Heart left ventricle (tissue), 16 donors: ENCODE data around the gene ELAVL3. TPM values are rescaled to one million over a fixed set of nuclear protein-coding genes. Genes with fewer than 3 reads are reported as not detected.

Experiments used
- ATAC-seq, 4 donors: fragments of 200-7000 bp; cut with Tn5 transposase; one replicate each; pipeline ENCODE4 v1.9.1; 2020 to 2022; ENCODE audit warnings: moderate library complexity in 4 of 4, mild to moderate bottlenecking in 3 of 4, moderate number of reproducible peaks in 1 of 4
- DNase-seq, 5 donors: peaks; one replicate each; pipeline ENCODE4 v3.0.0-alpha.2; 2020
- H3K27ac ChIP-seq, 12 donors: fragments of 200-600 bp; sonication (generic) in 4 of 12; one replicate each; pipeline versions ENCODE4 v1.5.0 to v1.8.0; 2016 to 2022; ENCODE audit warnings: mild to moderate bottlenecking in 2 of 12
- H3K27me3 ChIP-seq, 9 donors: fragments of 200-600 bp; sonication (generic) in 2 of 9; one replicate each; pipeline versions ENCODE4 v1.5.1 to v1.8.0; 2016 to 2022; ENCODE audit warnings: mild to moderate bottlenecking in 3 of 9
- H3K36me3 ChIP-seq, 9 donors: fragments of 200-600 bp; sonication (generic) in 2 of 9; one replicate each; pipeline versions ENCODE4 v1.5.0 to v1.8.0; 2018 to 2022; ENCODE audit warnings: mild to moderate bottlenecking in 2 of 9
- H3K4me1 ChIP-seq, 12 donors: fragments of 200-600 bp; sonication (generic) in 4 of 12; one replicate each; pipeline versions ENCODE4 v1.5.0 to v1.8.0; 2016 to 2022; ENCODE audit warnings: mild to moderate bottlenecking in 3 of 12
- H3K4me3 ChIP-seq, 12 donors: fragments of 200-600 bp; sonication (generic) in 4 of 12; one replicate each; pipeline versions ENCODE4 v1.5.0 to v1.8.0; 2017 to 2022; ENCODE audit warnings: mild to moderate bottlenecking in 9 of 12, moderate library complexity in 4 of 12
- H3K9me3 ChIP-seq, 12 donors: fragments of 200-600 bp; sonication (generic) in 4 of 12; one replicate each; pipeline versions ENCODE4 v1.5.0 to v1.8.0; 2016 to 2022; ENCODE audit warnings: mild to moderate bottlenecking in 1 of 12
- POLR2A ChIP-seq, 2 donors: fragments of 450-650 bp; IDR thresholded peaks; one replicate each; pipeline ENCODE4 v1.6.1; 2017; ENCODE audit warnings: antibody characterized with exemption in 2 of 2, mild to moderate bottlenecking in 2 of 2, moderate library complexity in 2 of 2
- WGBS, 4 donors: extraction: QIAGEN DNeasy Blood & Tissue Kit in 2 of 4; methylation state at CpG; one replicate each; pipeline versions ENCODE4 v1.1.5 to v1.1.7; 2013 to 2018; 5-methylcytosine and 5-hydroxymethylcytosine counted together
- intact Hi-C, 10 donors: fragments of 100-400 bp; cut with DNase I; formaldehyde crosslinking; loops; one replicate each; pipeline versions ENCODE4 v1.11.1 to v1.14.2; 2022
- polyA plus RNA-seq, 2 donors: library from polyadenylated mRNA; stranded (reverse); fragments of 200-250 nt; gene quantifications; one replicate each; pipeline ENCODE4 v1.2.3, GENCODE V29; 2013
- total RNA-seq, 9 donors: library from RNA; depleted of rRNA in 2 of 9; stranded (reverse); fragments of >200 nt in 2 of 9; fragmentation: NEBNext Ultra II Directional in 3 of 9; extraction: Animal tissue kit (Norgen Biotek cat#: 25700) in 3 of 9; gene quantifications; one replicate each; pipeline versions ENCODE4 v1.1.0 to v1.2.4, GENCODE V29; 2016 to 2023
- TF ChIP-seq, protein P1 (sequence below), 12 donors: fragments of 200-600 bp; sonication (generic) in 4 of 12; IDR thresholded peaks; one replicate each; pipeline versions ENCODE4 v1.5.0 to v1.8.0; 2018 to 2022; ENCODE audit warnings: antibody characterized with exemption in 12 of 12, mild to moderate bottlenecking in 5 of 12
- donor health status: ischemic (EF 13 %, LVEDD 7.1; RV severe dilation, severe dysfunction).
- donor health status: healthy with polysubstance abuse.
- donor health status: DM: no; HTN: yes; CAD: no.
- donor health status: DM: no; HTN: no; CAD: no.
- donor health status: ischemic (EF 25% LVEDD 6.9; RV normal size, moderate dysfunction).
- donor health status: ischemic (EF 25% LVEDD 5.7; RV mildly dilated, moderate dysfunction).
- donor health status: healthy.
- donor health status: DM: yes; HTN: yes; CAD: no.
- donor health status: ischemic (EF 35%, LVEDD 5.7; RV mildly dilated, moderate dysfunction).
- donor health status: nonischemic (EF 11% LVEDD 7.7; RV severe dilation, severe dysfunction).
- donor health status: DM: yes; HTN: yes; CAD: no.
- donor health status: PGD.
- donor health status: ischemic (EF 29% LVEDD 5.4; RV normal size, mild dysfunction).
- donor health status: nonischemic (EF 23%, LVEDD 6.1; RV moderate dilation, normal function).

The ELAVL3 gene
- total and polyA plus RNA-seq, 11 donors: 0.03 to 0.75 (median 0.22) TPM; not detected in 1

DNA sequence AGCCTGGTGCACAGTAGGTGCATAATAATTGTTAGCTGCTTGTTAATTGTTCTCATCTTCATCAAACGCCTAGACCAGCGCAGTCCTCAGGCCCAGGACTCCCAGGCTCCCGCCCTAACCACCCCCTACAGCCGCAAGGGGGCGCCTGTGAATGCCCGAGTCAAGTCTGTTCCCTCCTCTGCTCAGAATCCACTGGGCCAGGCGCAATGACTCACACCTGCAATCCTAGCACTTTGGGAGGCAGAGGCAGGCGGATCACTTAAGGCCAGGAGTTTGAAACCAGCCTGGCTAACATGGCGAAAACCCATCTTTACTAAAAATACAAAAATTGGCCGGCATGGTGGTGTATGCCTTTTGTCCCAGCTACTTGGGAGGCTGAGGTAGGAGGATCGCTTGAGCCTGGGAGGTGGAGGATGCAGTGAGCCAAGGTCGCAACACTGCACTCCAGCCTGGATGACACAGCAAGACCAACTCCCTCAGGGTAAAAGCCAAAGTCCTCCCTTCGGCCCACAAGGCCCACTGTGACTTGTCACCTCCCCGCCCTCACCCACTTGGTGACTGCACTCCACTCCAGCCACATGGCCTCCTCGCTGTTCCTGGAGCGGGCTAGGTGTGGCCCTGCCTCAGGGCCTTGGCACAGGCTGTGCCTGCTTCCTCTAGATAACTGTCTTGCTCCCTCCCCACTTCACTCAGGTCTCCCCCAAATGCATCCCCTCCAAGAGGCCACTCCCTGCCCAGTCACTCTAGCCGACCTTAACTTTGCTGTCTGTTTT lies 15.7 kb upstream of the ELAVL3 start:
- DNase-seq (peak in 3 of 5 donors; percentile 57 to 86 (median 59)), ATAC-seq (peak in 3 of 4 donors; percentile 59 to 64 (median 61))
- H3K4me1 ChIP-seq: no peaks in the 10 kb centered on the region
- no peaks in the 10 kb centered on the region for H3K27me3 ChIP-seq
- intact Hi-C loops: loop anchor here in 5 of 10 donors (2.0 to 10.0 kb wide), 4 partner anchors 88 to 92 kb away; no protein-coding TSS in a partner anchor
- H3K36me3 ChIP-seq: peaks cover 0 to 49% (median 21%) of the 10 kb centered on the region in 9 donors
- no peaks in the 10 kb centered on the region for H3K9me3 ChIP-seq
- H3K27ac ChIP-seq: no peak overlapping the region
- H3K4me3 ChIP-seq: no peak overlapping the region
- TF ChIP-seq POLR2A (IDR thresholded peaks at IDR 0.05): no peak
- TF ChIP-seq, protein P1, sequence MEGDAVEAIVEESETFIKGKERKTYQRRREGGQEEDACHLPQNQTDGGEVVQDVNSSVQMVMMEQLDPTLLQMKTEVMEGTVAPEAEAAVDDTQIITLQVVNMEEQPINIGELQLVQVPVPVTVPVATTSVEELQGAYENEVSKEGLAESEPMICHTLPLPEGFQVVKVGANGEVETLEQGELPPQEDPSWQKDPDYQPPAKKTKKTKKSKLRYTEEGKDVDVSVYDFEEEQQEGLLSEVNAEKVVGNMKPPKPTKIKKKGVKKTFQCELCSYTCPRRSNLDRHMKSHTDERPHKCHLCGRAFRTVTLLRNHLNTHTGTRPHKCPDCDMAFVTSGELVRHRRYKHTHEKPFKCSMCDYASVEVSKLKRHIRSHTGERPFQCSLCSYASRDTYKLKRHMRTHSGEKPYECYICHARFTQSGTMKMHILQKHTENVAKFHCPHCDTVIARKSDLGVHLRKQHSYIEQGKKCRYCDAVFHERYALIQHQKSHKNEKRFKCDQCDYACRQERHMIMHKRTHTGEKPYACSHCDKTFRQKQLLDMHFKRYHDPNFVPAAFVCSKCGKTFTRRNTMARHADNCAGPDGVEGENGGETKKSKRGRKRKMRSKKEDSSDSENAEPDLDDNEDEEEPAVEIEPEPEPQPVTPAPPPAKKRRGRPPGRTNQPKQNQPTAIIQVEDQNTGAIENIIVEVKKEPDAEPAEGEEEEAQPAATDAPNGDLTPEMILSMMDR (IDR thresholded peaks at IDR 0.05): peak; percentile 37 to 65 (median 58)
- 72 to 78% (median 74%) methylated on average over 17 of the region's 17 CpGs for WGBS, 4 donors

DNA sequence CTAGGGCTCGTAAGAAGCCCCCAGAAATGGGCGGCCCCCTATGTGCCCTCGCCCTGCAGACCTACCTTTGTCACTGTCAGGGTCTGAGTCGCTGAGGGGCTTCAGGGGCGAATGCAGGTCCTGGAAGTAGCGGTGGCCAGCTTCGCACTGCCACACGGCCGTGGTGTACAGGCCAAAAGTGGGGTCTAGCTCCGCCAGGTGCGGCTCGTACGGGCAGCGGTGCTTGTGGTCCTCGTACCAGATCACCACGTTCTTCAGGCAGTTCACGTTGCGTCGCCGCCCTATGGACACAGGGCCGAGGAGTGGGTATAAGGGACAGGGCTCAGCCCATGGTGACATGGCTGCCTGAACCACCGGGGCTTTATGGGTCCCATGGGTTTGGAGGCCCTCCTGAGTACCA lies 15.0 kb upstream of the ELAVL3 start:
- DNase-seq (no peak), ATAC-seq (no peak)
- Histone ChIP-seq H3K9me3 (no peaks in the 10 kb centered on the region), H3K4me3 (no peak overlapping the region), H3K36me3 (peaks cover 0 to 49% (median 21%) of the 10 kb centered on the region in 9 donors), H3K4me1 (no peaks in the 10 kb centered on the region), H3K27me3 (no peaks in the 10 kb centered on the region), H3K27ac (no peak overlapping the region)
- intact Hi-C loops: loop anchor here in 5 of 10 donors (2.0 to 10.0 kb wide), 4 partner anchors 89 to 93 kb away; no protein-coding TSS in a partner anchor
- TF ChIP-seq, protein P1 (IDR thresholded peaks at IDR 0.05): no peak
- TF ChIP-seq POLR2A (IDR thresholded peaks at IDR 0.05): no peak
- WGBS, 4 donors: 93 to 100% (median 96%) methylated on average over 4 to 22 of the region's 22 CpGs

DNA sequence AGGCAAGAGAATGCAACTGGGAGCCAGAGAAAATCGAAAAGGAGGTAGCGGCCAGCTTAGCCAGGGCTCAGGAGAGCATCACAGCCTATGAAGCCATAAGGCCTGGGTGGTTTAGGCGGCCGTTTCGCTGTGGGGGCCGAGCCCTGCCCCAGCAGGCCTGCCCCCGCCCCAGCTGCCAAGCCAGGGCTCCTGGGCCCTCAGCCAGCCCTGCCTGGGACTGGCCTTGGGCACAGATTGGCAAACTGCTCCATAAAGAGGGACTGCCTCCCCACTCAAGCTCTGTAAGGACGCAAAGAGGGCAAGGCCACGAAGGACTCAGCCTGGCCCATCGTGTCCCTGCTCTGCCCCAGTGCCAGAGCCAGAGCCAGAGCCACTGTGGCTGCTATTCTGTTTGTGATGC lies 14.6 kb upstream of the ELAVL3 start:
- intact Hi-C loops: loop anchor here in 3 of 10 donors (5.0 to 10.0 kb wide), 2 partner anchors 89 to 92 kb away; no protein-coding TSS in a partner anchor
- ATAC-seq (no peak), DNase-seq (no peak)
- WGBS, 4 donors: 88 to 93% (median 90%) methylated on average over 7 to 10 of the region's 10 CpGs
- Histone ChIP-seq H3K9me3 (no peaks in the 10 kb centered on the region), H3K27me3 (no peaks in the 10 kb centered on the region), H3K4me1 (no peaks in the 10 kb centered on the region), H3K4me3 (no peak overlapping the region), H3K36me3 (peaks cover 0 to 49% (median 21%) of the 10 kb centered on the region in 9 donors), H3K27ac (no peak overlapping the region)
- no peak for TF ChIP-seq POLR2A (IDR thresholded peaks at IDR 0.05)
- TF ChIP-seq, protein P1 (IDR thresholded peaks at IDR 0.05): no peak

DNA sequence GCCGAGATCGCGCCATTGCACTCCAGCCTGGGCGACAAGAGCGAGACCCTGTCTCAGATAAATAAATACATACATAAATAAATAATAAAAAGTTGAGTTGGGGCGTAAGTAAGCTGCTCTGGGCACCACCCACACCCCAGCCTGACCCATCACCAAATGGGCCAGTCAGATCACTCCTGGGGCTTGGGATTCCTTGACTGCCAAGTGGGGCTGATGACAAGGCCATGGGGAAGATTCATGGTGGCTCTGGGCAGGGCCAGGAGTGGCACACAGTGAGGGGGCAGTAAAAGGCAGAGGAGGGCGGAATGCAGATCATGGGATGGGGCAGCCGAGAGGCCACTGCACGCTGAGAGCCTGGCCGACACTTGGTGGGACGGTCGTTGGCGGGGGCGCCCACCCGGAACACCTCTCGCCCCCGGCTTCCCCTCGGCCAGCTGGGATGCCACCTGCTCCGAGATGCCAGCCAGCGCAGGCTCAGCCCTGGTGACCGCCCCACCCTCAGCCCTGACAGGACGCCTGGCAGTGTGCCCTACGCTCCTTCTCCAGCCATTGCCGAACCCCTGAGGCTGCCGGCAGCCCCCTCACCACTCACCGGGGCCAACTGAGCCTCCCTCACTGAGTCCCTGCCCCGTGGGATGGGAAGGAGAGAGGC lies 13.9 kb upstream of the ELAVL3 start:
- no peak for ATAC-seq
- Histone ChIP-seq H3K4me3 (no peak overlapping the region), H3K4me1 (no peaks in the 10 kb centered on the region), H3K27me3 (no peaks in the 10 kb centered on the region), H3K9me3 (no peaks in the 10 kb centered on the region), H3K36me3 (peaks cover 0 to 53% (median 21%) of the 10 kb centered on the region in 9 donors), H3K27ac (no peak overlapping the region)
- 93 to 96% (median 94%) methylated on average over 26 to 27 of the region's 27 CpGs for whole genome bisulfite sequencing, 4 donors
- intact Hi-C loops: loop anchor here in 3 of 10 donors (5.0 to 10.0 kb wide), 2 partner anchors 90 to 93 kb away; no protein-coding TSS in a partner anchor
- no peak for DNase-seq
- TF ChIP-seq, protein P1 (IDR thresholded peaks at IDR 0.05): no peak
- TF ChIP-seq POLR2A (IDR thresholded peaks at IDR 0.05): no peak
